Hepatocyte (in vitro differentiated cells): ENCODE data around the gene TUBGCP2.

Experiments used
- EZH2 ChIP-seq: fragments of 200-600 bp; sonication (generic); IDR thresholded peaks from 2 replicates; pipeline ENCODE4 v1.6.1; 2016; ENCODE audit warnings: antibody characterized with exemption, mild to moderate bottlenecking, borderline replicate concordance
- EZH2phosphoT487 ChIP-seq: fragments of 200-600 bp; sonication (generic); IDR thresholded peaks from one replicate; pipeline ENCODE4 v1.6.1; 2018; ENCODE audit warnings: antibody characterized with exemption, mild to moderate bottlenecking, low read depth, moderate library complexity; ENCODE audit not compliant: unreplicated experiment, severe bottlenecking
- TF ChIP-seq, protein P1 (sequence below): fragments of 200-600 bp; sonication (generic); IDR thresholded peaks from 2 replicates; pipeline ENCODE4 v1.5.1; 2016; ENCODE audit warnings: antibody characterized with exemption, mild to moderate bottlenecking; ENCODE audit not compliant: poor library complexity

DNA sequence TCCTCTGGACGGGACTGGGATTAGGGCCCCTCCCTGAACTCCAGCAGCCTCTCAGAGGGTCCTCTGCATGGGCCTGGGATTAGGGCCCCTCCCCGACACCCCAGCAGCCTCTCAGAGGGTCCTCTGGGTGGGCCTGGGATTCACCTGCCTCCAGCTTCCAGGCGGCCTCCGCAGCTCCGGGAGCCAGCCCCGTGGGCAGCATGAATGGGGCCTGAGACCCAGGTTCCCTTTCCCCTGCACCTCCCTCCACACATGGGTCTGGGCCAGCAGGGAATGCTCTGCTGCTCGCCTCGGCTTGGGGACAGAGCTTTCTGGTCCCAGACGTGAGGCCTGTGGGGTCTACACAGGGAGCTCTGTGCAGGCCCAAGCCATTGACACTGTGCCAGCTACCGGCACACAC, 5.5 kb downstream of the TUBGCP2 start:
- TF ChIP-seq, protein P1, sequence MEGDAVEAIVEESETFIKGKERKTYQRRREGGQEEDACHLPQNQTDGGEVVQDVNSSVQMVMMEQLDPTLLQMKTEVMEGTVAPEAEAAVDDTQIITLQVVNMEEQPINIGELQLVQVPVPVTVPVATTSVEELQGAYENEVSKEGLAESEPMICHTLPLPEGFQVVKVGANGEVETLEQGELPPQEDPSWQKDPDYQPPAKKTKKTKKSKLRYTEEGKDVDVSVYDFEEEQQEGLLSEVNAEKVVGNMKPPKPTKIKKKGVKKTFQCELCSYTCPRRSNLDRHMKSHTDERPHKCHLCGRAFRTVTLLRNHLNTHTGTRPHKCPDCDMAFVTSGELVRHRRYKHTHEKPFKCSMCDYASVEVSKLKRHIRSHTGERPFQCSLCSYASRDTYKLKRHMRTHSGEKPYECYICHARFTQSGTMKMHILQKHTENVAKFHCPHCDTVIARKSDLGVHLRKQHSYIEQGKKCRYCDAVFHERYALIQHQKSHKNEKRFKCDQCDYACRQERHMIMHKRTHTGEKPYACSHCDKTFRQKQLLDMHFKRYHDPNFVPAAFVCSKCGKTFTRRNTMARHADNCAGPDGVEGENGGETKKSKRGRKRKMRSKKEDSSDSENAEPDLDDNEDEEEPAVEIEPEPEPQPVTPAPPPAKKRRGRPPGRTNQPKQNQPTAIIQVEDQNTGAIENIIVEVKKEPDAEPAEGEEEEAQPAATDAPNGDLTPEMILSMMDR: no peak
- TF ChIP-seq EZH2 (no peak), EZH2phosphoT487 (no peak)
